Subcutaneous abdominal adipose tissue (tissue), 5 donors: Measurements from ENCODE around the gene LHCGR.
"Not testable (repeated sequence)": the region's sequence is repeated elsewhere in the genome, so short reads cannot be mapped to it uniquely, and the experiment has no call there.

Experiments
- H3K27ac ChIP-seq: one replicate; pipeline ENCODE4 v1.7.0; 2013; ENCODE audit warnings: low read depth, mild to moderate bottlenecking, inconsistent platforms, low read length, moderate library complexity
- H3K27me3 ChIP-seq, 5 donors: one replicate each; pipeline ENCODE4 v1.7.0; 2013; ENCODE audit warnings: low read length in 5 of 5, inconsistent platforms in 1 of 5; ENCODE audit not compliant: control insufficient read depth in 5 of 5, insufficient read depth in 4 of 5
- H3K36me3 ChIP-seq, 5 donors: one replicate each; pipeline ENCODE4 v1.7.0; 2013; ENCODE audit warnings: low read length in 5 of 5; ENCODE audit not compliant: control insufficient read depth in 5 of 5, insufficient read depth in 5 of 5
- H3K4me1 ChIP-seq, 5 donors: one replicate each; pipeline ENCODE4 v1.7.0; 2013; ENCODE audit warnings: low read length in 5 of 5, mild to moderate bottlenecking in 3 of 5, moderate library complexity in 1 of 5; ENCODE audit not compliant: control insufficient read depth in 5 of 5, insufficient read depth in 5 of 5
- H3K4me3 ChIP-seq, 5 donors: one replicate each; pipeline ENCODE4 v1.7.0; 2013; ENCODE audit warnings: low read length in 5 of 5, low read depth in 1 of 5
- H3K9ac ChIP-seq, 5 donors: one replicate each; pipeline ENCODE4 v1.7.0; 2013; ENCODE audit warnings: low read length in 5 of 5, mild to moderate bottlenecking in 4 of 5, moderate library complexity in 3 of 5
- H3K9me3 ChIP-seq, 5 donors: one replicate each; pipeline ENCODE4 v1.7.0; 2013; ENCODE audit warnings: low read length in 5 of 5; ENCODE audit not compliant: control insufficient read depth in 5 of 5
- donor health status: healthy.
- donor health status: healthy.
- donor health status: healthy.
- donor health status: healthy.
- donor health status: healthy.

The LHCGR gene

GRCh38 chr2:48714245-48714644 is 41.3 kb downstream of the LHCGR start:
- peaks cover 0 to 19% (median 4%) of the 10 kb centered on the region in 5 donors for H3K4me1 ChIP-seq
- no peaks in the 10 kb centered on the region for H3K27me3 ChIP-seq
- H3K9me3 ChIP-seq: no peaks in the 10 kb centered on the region
- peaks cover 0 to 5% (median 0%) of the 10 kb centered on the region in 5 donors for H3K36me3 ChIP-seq
- no peak overlapping the region for H3K27ac ChIP-seq
- no peak overlapping the region for H3K9ac ChIP-seq
- no peak overlapping the region for H3K4me3 ChIP-seq

- Histone ChIP-seq H3K27me3 (no peaks in the 10 kb centered on the region), H3K4me3 (no peak overlapping the region), H3K4me1 (peaks cover 0 to 19% (median 4%) of the 10 kb centered on the region in 5 donors), H3K36me3 (peaks cover 0 to 5% (median 0%) of the 10 kb centered on the region in 5 donors), H3K9me3 (no peaks in the 10 kb centered on the region), H3K9ac (no peak overlapping the region), H3K27ac (no peak overlapping the region)
Observed at GRCh38 chr2:48713647-48714046, 41.9 kb downstream of the LHCGR start.

- Histone ChIP-seq H3K9ac (no peak overlapping the region), H3K4me3 (no peak overlapping the region), H3K27ac (no peak overlapping the region), H3K4me1 (peaks cover 0 to 19% (median 4%) of the 10 kb centered on the region in 5 donors), H3K36me3 (peaks cover 0 to 7% (median 0%) of the 10 kb centered on the region in 5 donors), H3K27me3 (no peaks in the 10 kb centered on the region), H3K9me3 (no peaks in the 10 kb centered on the region)
Observed at GRCh38 chr2:48712151-48712550, 43.4 kb downstream of the LHCGR start.

- H3K9ac ChIP-seq: no peak overlapping the region
- no peaks in the 10 kb centered on the region for H3K27me3 ChIP-seq
- peaks cover 0 to 15% (median 4%) of the 10 kb centered on the region in 5 donors for H3K4me1 ChIP-seq
- H3K27ac ChIP-seq: no peak overlapping the region
- H3K9me3 ChIP-seq: no peaks in the 10 kb centered on the region
- no peak overlapping the region for H3K4me3 ChIP-seq
- H3K36me3 ChIP-seq: peaks cover 0 to 7% (median 0%) of the 10 kb centered on the region in 5 donors
Observed at GRCh38 chr2:48711343-48711742, 44.2 kb downstream of the LHCGR start.

- H3K36me3 ChIP-seq: peaks cover 0 to 7% (median 0%) of the 10 kb centered on the region in 5 donors
Observed at GRCh38 chr2:48709096-48710034, 46.2 kb downstream of the LHCGR start.

GRCh38 chr2:48707466-48707865 is 48.1 kb downstream of the LHCGR start:
- H3K9me3 ChIP-seq: no peaks in the 10 kb centered on the region
- H3K36me3 ChIP-seq: peaks cover 0 to 7% (median 0%) of the 10 kb centered on the region in 5 donors
- H3K27me3 ChIP-seq: no peaks in the 10 kb centered on the region
- H3K4me1 ChIP-seq: no peaks in the 10 kb centered on the region
- H3K27ac ChIP-seq: no peak overlapping the region
- H3K9ac ChIP-seq: no peak overlapping the region
- H3K4me3 ChIP-seq: no peak overlapping the region

More at GRCh38 chr2:48709096-48710034, 46.2 kb downstream of the LHCGR start:
- H3K27me3 ChIP-seq: no peaks in the 10 kb centered on the region
- H3K9me3 ChIP-seq: no peaks in the 10 kb centered on the region
- peaks cover 0 to 6% (median 0%) of the 10 kb centered on the region in 5 donors for H3K4me1 ChIP-seq
- no peak overlapping the region for H3K4me3 ChIP-seq
- H3K27ac ChIP-seq: no peak overlapping the region
- H3K9ac ChIP-seq: no peak overlapping the region

- not testable (repeated sequence) for H3K9ac ChIP-seq, H3K4me1 ChIP-seq, H3K4me3 ChIP-seq, H3K9me3 ChIP-seq, H3K27ac ChIP-seq, H3K27me3 ChIP-seq, H3K36me3 ChIP-seq
Observed at GRCh38 chr2:48703621-48704020, 51.9 kb downstream of the LHCGR start.

GRCh38 chr2:48699348-48699930 is 56.1 kb downstream of the LHCGR start:
- Histone ChIP-seq H3K9ac (no peak overlapping the region), H3K4me1 (peaks cover 0 to 8% (median 0%) of the 10 kb centered on the region in 5 donors), H3K27ac (no peak overlapping the region), H3K4me3 (no peak overlapping the region), H3K27me3 (no peaks in the 10 kb centered on the region), H3K36me3 (peaks cover 0 to 12% (median 0%) of the 10 kb centered on the region in 5 donors), H3K9me3 (no peaks in the 10 kb centered on the region)

- H3K9ac ChIP-seq: no peak overlapping the region
Observed at GRCh38 chr2:48696881-48697280, 58.6 kb downstream of the LHCGR start.

GRCh38 chr2:48695991-48696390 is 59.5 kb downstream of the LHCGR start:
- H3K27me3 ChIP-seq: no peaks in the 10 kb centered on the region
- no peak overlapping the region for H3K4me3 ChIP-seq
- no peaks in the 10 kb centered on the region for H3K9me3 ChIP-seq
- H3K27ac ChIP-seq: no peak overlapping the region
- H3K9ac ChIP-seq: no peak overlapping the region
- peaks cover 0 to 8% (median 0%) of the 10 kb centered on the region in 5 donors for H3K4me1 ChIP-seq
- H3K36me3 ChIP-seq: peaks cover 0 to 22% (median 0%) of the 10 kb centered on the region in 5 donors

More at GRCh38 chr2:48696881-48697280, 58.6 kb downstream of the LHCGR start:
- Histone ChIP-seq H3K27me3 (no peaks in the 10 kb centered on the region), H3K4me3 (no peak overlapping the region), H3K9me3 (no peaks in the 10 kb centered on the region), H3K36me3 (peaks cover 0 to 22% (median 0%) of the 10 kb centered on the region in 5 donors), H3K4me1 (peaks cover 0 to 8% (median 0%) of the 10 kb centered on the region in 5 donors), H3K27ac (no peak overlapping the region)
